WTC11 (cell line): ENCODE data around the gene CSTPP1.
"Not testable (repeated sequence)": the region's sequence is repeated elsewhere in the genome, so short reads cannot be mapped to it uniquely, and the experiment has no call there.

Experiments used
- CTCF ChIP-seq: fragments of 200-600 bp; IDR thresholded peaks from 2 replicates; pipeline ENCODE4 v1.8.0; 2022; ENCODE audit warnings: antibody characterized with exemption
- MAX ChIP-seq: sonication (generic); formaldehyde crosslinking; IDR thresholded peaks from 2 replicates; pipeline ENCODE4 v1.8.0; 2022; ENCODE audit warnings: mild to moderate bottlenecking, missing genetic modification reagents
- ZNF138 ChIP-seq: sonication (generic); formaldehyde crosslinking; conservative IDR thresholded peaks from 2 replicates; pipeline ENCODE4 v1.8.1; 2022; ENCODE audit warnings: mild to moderate bottlenecking, moderate library complexity, missing genetic modification reagents

DNA sequence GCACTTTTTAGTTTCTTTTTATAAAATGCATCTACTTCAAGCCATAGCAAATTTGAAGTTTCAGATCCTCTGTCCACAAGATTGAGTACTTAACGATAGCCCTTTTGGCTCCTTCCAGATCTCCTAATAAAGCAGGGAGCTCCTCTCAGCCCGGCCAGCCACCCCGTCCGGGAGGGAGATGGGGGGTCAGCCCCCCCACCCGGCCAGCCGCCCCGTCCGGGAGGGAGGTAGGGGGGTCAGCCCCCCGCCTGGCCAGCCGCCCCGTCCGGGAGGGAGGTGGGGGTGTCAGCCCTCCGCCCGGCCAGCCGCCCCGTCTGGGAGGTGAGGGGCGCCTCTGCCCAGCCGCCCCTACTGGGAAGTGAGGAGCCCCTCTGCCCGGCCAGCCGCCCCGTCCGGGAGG lies 160.3 kb downstream of the CSTPP1 start:
- not testable (repeated sequence) for TF ChIP-seq CTCF; MAX (CRISPR knock-in tag); ZNF138 (CRISPR knock-in tag)
